BE2C (cell line): ENCODE results near the gene MAFG.

Experiments
- DNase-seq: peaks from one replicate; pipeline ENCODE4 v3.0.0-alpha.2; 2020
- H3K27me3 ChIP-seq: fragments of 250-450 bp; sonication (Bioruptor Pico); 2 replicates; pipeline ENCODE4 v1.5.1; 2020; ENCODE audit warnings: mild to moderate bottlenecking
- H3K36me3 ChIP-seq: fragments of 250-450 bp; sonication (Bioruptor Pico); 2 replicates; pipeline ENCODE4 v1.5.1; 2020; ENCODE audit warnings: mild to moderate bottlenecking
- H3K4me1 ChIP-seq: fragments of 250-450 bp; sonication (Bioruptor Pico); 2 replicates; pipeline ENCODE4 v1.5.1; 2020
- H3K4me3 ChIP-seq: 2 replicates; pipeline ENCODE4 v1.5.1; 2011; ENCODE audit warnings: low read depth, low read length
- H3K9me3 ChIP-seq: fragments of 250-450 bp; sonication (Bioruptor Pico); 2 replicates; pipeline ENCODE4 v1.5.1; 2020
- TF ChIP-seq, protein P1 (sequence below): IDR thresholded peaks from 2 replicates; pipeline ENCODE4 v1.5.1; 2012; ENCODE audit warnings: mild to moderate bottlenecking, low read depth, low read length

The MAFG gene

GRCh38 chr17:81885454-81885853 lies 42.1 kb downstream of the MAFG start:
- TF ChIP-seq, protein P1, sequence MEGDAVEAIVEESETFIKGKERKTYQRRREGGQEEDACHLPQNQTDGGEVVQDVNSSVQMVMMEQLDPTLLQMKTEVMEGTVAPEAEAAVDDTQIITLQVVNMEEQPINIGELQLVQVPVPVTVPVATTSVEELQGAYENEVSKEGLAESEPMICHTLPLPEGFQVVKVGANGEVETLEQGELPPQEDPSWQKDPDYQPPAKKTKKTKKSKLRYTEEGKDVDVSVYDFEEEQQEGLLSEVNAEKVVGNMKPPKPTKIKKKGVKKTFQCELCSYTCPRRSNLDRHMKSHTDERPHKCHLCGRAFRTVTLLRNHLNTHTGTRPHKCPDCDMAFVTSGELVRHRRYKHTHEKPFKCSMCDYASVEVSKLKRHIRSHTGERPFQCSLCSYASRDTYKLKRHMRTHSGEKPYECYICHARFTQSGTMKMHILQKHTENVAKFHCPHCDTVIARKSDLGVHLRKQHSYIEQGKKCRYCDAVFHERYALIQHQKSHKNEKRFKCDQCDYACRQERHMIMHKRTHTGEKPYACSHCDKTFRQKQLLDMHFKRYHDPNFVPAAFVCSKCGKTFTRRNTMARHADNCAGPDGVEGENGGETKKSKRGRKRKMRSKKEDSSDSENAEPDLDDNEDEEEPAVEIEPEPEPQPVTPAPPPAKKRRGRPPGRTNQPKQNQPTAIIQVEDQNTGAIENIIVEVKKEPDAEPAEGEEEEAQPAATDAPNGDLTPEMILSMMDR: no peak
- Histone ChIP-seq H3K4me1 (peaks cover 28% of the 10 kb centered on the region), H3K27me3 (no peaks in the 10 kb centered on the region), H3K4me3 (no peak overlapping the region), H3K9me3 (no peaks in the 10 kb centered on the region), H3K36me3 (peaks cover 80% of the 10 kb centered on the region)
- no peak for DNase-seq

GRCh38 chr17:81884968-81885367 lies 42.6 kb downstream of the MAFG start:
- peaks cover 75% of the 10 kb centered on the region for H3K36me3 ChIP-seq
- no peak overlapping the region for H3K4me3 ChIP-seq
- peaks cover 25% of the 10 kb centered on the region for H3K4me1 ChIP-seq
- no peak for DNase-seq
- no peaks in the 10 kb centered on the region for H3K27me3 ChIP-seq
- H3K9me3 ChIP-seq: no peaks in the 10 kb centered on the region
- TF ChIP-seq, protein P1: no peak

DNA sequence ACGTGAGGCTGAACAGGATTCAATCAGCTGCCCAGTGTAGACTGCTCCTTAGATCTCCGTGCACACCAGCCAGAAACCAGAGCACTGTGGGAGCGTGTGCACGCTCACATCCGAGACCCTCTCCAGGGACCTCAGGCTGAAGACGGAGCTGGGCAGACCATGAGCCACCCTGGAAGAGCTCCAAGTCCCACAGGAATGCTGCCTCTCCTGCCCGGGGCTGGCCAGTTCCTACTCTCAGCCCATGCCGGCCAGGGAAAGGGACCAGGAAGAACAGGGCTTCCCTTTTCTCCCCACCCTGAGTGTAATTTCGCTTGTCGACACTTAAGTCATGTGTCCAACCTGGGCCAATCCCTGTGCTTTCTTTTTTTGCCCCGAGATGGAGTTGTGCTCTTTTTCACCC lies 43.0 kb downstream of the MAFG start:
- Histone ChIP-seq H3K27me3 (no peaks in the 10 kb centered on the region), H3K36me3 (peaks cover 70% of the 10 kb centered on the region), H3K4me3 (no peak overlapping the region), H3K9me3 (no peaks in the 10 kb centered on the region), H3K4me1 (peaks cover 21% of the 10 kb centered on the region)
- TF ChIP-seq, protein P1: no peak
- peak; percentile 79 for DNase-seq

- Histone ChIP-seq H3K36me3 (peaks cover 27% of the 10 kb centered on the region), H3K27me3 (no peaks in the 10 kb centered on the region), H3K4me1 (no peaks in the 10 kb centered on the region), H3K9me3 (no peaks in the 10 kb centered on the region), H3K4me3 (no peak overlapping the region)
- TF ChIP-seq, protein P1: no peak
- DNase-seq: no peak
These were observed 48.4 kb downstream of the MAFG start for GRCh38 chr17:81879121-81879520.

GRCh38 chr17:81878294-81878693 lies 49.2 kb downstream of the MAFG start:
- no peak overlapping the region for H3K4me3 ChIP-seq
- H3K9me3 ChIP-seq: no peaks in the 10 kb centered on the region
- DNase-seq: no peak
- H3K27me3 ChIP-seq: no peaks in the 10 kb centered on the region
- TF ChIP-seq, protein P1: no peak
- H3K4me1 ChIP-seq: no peaks in the 10 kb centered on the region
- H3K36me3 ChIP-seq: peaks cover 19% of the 10 kb centered on the region

GRCh38 chr17:81877569-81877968 lies 50.0 kb downstream of the MAFG start:
- Histone ChIP-seq H3K27me3 (no peaks in the 10 kb centered on the region), H3K36me3 (peaks cover 17% of the 10 kb centered on the region), H3K9me3 (no peaks in the 10 kb centered on the region), H3K4me1 (no peaks in the 10 kb centered on the region), H3K4me3 (no peak overlapping the region)
- no peak for DNase-seq
- TF ChIP-seq, protein P1: no peak
